Endothelial cell of umbilical vein (primary cell): Measurements from ENCODE around the gene SMIM7. TPM values are rescaled to one million over a fixed set of nuclear protein-coding genes. Genes with fewer than 3 reads are reported as not detected.

Experiments used
- BruUV-seq: library from RNA; stranded (reverse); fragments of 400-500 nt; replicated peaks from 2 replicates; lab custom pipeline; 2021; lab: Mats Ljungman, UMichigan
- CTCF ChIA-PET: fragments of 300-600, 350-600 bp; sonication (Branson Sonifier 250); formaldehyde crosslinking; loops from one replicate; lab custom pipeline; 2021; ENCODE audit warnings: antibody characterized with exemption, inconsistent platforms; lab: Charles Lee
- POLR2A ChIA-PET: fragments of 300-600, 350-600 bp; sonication (Branson Sonifier 250); formaldehyde crosslinking; loops from one replicate; lab custom pipeline; 2021; ENCODE audit warnings: antibody characterized with exemption, inconsistent platforms; lab: Charles Lee
- DNase-seq: peaks from one replicate; pipeline ENCODE4 v3.0.0-alpha.2; 2011; ENCODE audit warnings: low read depth, low spot score
- FAIRE-seq: peaks from 2 replicates; lab custom pipeline; 2011; peaks lifted over from hg19 to GRCh38; lab: Jason Lieb, UNC
- H2AFZ ChIP-seq: 2 replicates; pipeline ENCODE4 v1.6.0; 2012; ENCODE audit warnings: low read depth, low read length, control low read depth, inconsistent platforms
- H3K27ac ChIP-seq: 2 replicates; pipeline ENCODE4 v1.5.1; 2011; ENCODE audit warnings: low read depth, mild to moderate bottlenecking, control low read depth, low read length, moderate library complexity; ENCODE audit not compliant: insufficient read depth
- H3K27me3 ChIP-seq, 2 experiments: 2 replicates each; pipeline versions ENCODE4 v1.6.0 to v1.6.1; 2011; ENCODE audit warnings: low read length in 2 of 2, mixed read lengths in 1 of 2; ENCODE audit not compliant: control insufficient read depth in 2 of 2, insufficient read depth in 2 of 2
- H3K36me3 ChIP-seq, 2 experiments: 2 replicates in 1 of 2; 3 replicates in 1 of 2; pipeline ENCODE4 v1.5.1; 2011; ENCODE audit warnings: low read length in 2 of 2, mild to moderate bottlenecking in 1 of 2, moderate library complexity in 1 of 2; ENCODE audit not compliant: control insufficient read depth in 2 of 2, insufficient read depth in 2 of 2; ENCODE audit errors: extremely low read depth in 1 of 2
- H3K4me1 ChIP-seq: 3 replicates; pipeline ENCODE4 v1.5.1; 2011; ENCODE audit warnings: mild to moderate bottlenecking, low read length; ENCODE audit not compliant: control insufficient read depth, insufficient read depth; ENCODE audit errors: extremely low read depth
- H3K4me2 ChIP-seq: 2 replicates; pipeline ENCODE4 v1.6.1; 2011; ENCODE audit warnings: low read length, control low read depth, mixed read lengths; ENCODE audit not compliant: insufficient read depth
- H3K4me3 ChIP-seq, 3 experiments: fragments of 200-600 bp in 1 of 3; sonication (generic), shearing (Covaris generic) in 1 of 3; replicated peaks in 1 of 3; 2 replicates each; pipeline ENCODE4 v1.5.1; 2011 to 2016; ENCODE audit warnings: control low read depth in 3 of 3, low read length in 3 of 3, mild to moderate bottlenecking in 2 of 3, inconsistent platforms in 1 of 3, low read depth in 1 of 3, moderate library complexity in 1 of 3; ENCODE audit not compliant: insufficient read depth in 1 of 3
- H3K79me2 ChIP-seq: 2 replicates; pipeline ENCODE4 v1.6.0; 2012; ENCODE audit warnings: low read length, inconsistent platforms; ENCODE audit not compliant: control insufficient read depth, insufficient read depth
- H3K9ac ChIP-seq: replicated peaks from 2 replicates; pipeline ENCODE3; 2011; ENCODE audit warnings: low read length, control low read depth; ENCODE audit not compliant: insufficient read depth; ENCODE audit errors: extremely low read depth
- H3K9me1 ChIP-seq: replicated peaks from 3 replicates; pipeline ENCODE4 v1.6.0; 2011; ENCODE audit warnings: mild to moderate bottlenecking, low read length; ENCODE audit not compliant: control insufficient read depth, insufficient read depth; ENCODE audit errors: extremely low read depth
- H3K9me3 ChIP-seq: replicated peaks from 2 replicates; pipeline ENCODE4 v1.5.1; 2012; ENCODE audit warnings: low read length, inconsistent platforms; ENCODE audit not compliant: control insufficient read depth, insufficient read depth
- H4K20me1 ChIP-seq: replicated peaks from 2 replicates; pipeline ENCODE3; 2011; ENCODE audit warnings: mild to moderate bottlenecking, low read length; ENCODE audit not compliant: control insufficient read depth, insufficient read depth; ENCODE audit errors: extremely low read depth
- CTCF ChIP-seq, 2 donors: IDR thresholded peaks; 1 replicate in 1 of 2; 2 replicates in 1 of 2; pipeline ENCODE4 v1.5.1; 2011; ENCODE audit warnings: low read length in 2 of 2, mild to moderate bottlenecking in 2 of 2, moderate library complexity in 2 of 2, control low read depth in 1 of 2, inconsistent platforms in 1 of 2, low read depth in 1 of 2; ENCODE audit not compliant: insufficient read depth in 1 of 2; ENCODE audit errors: extremely low read depth in 1 of 2
- EZH2 ChIP-seq: IDR thresholded peaks from 2 replicates; pipeline ENCODE4 v1.6.1; 2012; ENCODE audit warnings: borderline replicate concordance, low read depth, mild to moderate bottlenecking, moderate library complexity, low read length, inconsistent platforms; ENCODE audit not compliant: severe bottlenecking
- FOS ChIP-seq: IDR thresholded peaks from 2 replicates; pipeline ENCODE4 v1.6.1; 2011; ENCODE audit warnings: mild to moderate bottlenecking, low read length, moderate library complexity, borderline replicate concordance; ENCODE audit not compliant: insufficient read depth
- GATA2 ChIP-seq: IDR thresholded peaks from 2 replicates; pipeline ENCODE4 v1.7.0; 2011; ENCODE audit warnings: low read depth, mild to moderate bottlenecking, moderate library complexity, mixed read lengths, low read length; ENCODE audit not compliant: insufficient read length, insufficient read depth
- JUN ChIP-seq: IDR thresholded peaks from 2 replicates; pipeline ENCODE4 v1.6.1; 2011; ENCODE audit warnings: borderline replicate concordance, low read depth; ENCODE audit not compliant: insufficient read length, insufficient read depth
- MAX ChIP-seq: IDR thresholded peaks from 2 replicates; pipeline ENCODE4 v1.6.1; 2011; ENCODE audit not compliant: insufficient read depth, insufficient read length
- MYC ChIP-seq: IDR thresholded peaks from one replicate; pipeline ENCODE4 v1.6.1; 2011; ENCODE audit warnings: mild to moderate bottlenecking, low read depth, low read length
- POLR2A ChIP-seq: IDR thresholded peaks from 2 replicates; pipeline ENCODE4 v1.6.1; 2012; ENCODE audit warnings: low read depth, mild to moderate bottlenecking, control low read depth, low read length
- POLR2AphosphoS5 ChIP-seq: IDR thresholded peaks from 2 replicates; pipeline ENCODE4 v1.6.1; 2012; ENCODE audit warnings: low read depth, mild to moderate bottlenecking, control low read depth, low read length, moderate library complexity; ENCODE audit not compliant: insufficient read depth
- dilution Hi-C: fragments of 300-500 bp; cut with MboI; formaldehyde crosslinking; loops from one replicate; pipeline ENCODE4 v1.15.0; 2019; ENCODE audit warnings: low sequenced_read_pairs; ENCODE audit not compliant: extremely low pct_ligation_motif_present
- intact Hi-C: fragments of 100-400 bp; cut with micrococcal nuclease; formaldehyde crosslinking; loops from one replicate; pipeline ENCODE4 v1.10.0; 2022
- polyA plus RNA-seq, 4 experiments: library from polyadenylated mRNA; depleted of rRNA in 3 of 4; stranded (reverse) in 3 of 4; unstranded in 1 of 4; fragments of >200 nt; gene quantifications; 2 replicates each; pipeline versions ENCODE4 v1.2.1 to v1.2.3, GENCODE V29; 2011 to 2012; ENCODE audit warnings: missing spikeins in 1 of 4
- total RNA-seq: library from RNA; stranded (reverse); gene quantifications from 2 replicates; pipeline ENCODE4 v1.2.3, GENCODE V29; 2021

The SMIM7 gene
- total and polyA plus RNA-seq, 2 donors (not counting 3 experiments of a cell fraction or from before 2014, with no cell fraction given) = 51.1 to 62.0 TPM

GRCh38 chr19:16645140-16645539 lies 14.8 kb downstream of the SMIM7 start:
- H3K27ac ChIP-seq = no peak overlapping the region
- H3K9me3 ChIP-seq = no peaks in the 10 kb centered on the region
- no peak overlapping the region for H3K4me3 ChIP-seq
- H3K9me1 ChIP-seq = no peaks in the 10 kb centered on the region
- TF ChIP-seq POLR2AphosphoS5 (no peak), MAX (no peak), CTCF (IDR thresholded peaks at IDR 0.05; ENCODE audit: extremely low read depth in 1 of 2, insufficient read depth in 1 of 2, low read depth in 1 of 2, low read length in 2 of 2) (no peak), POLR2A (no peak), GATA2 (no peak), MYC (no peak), JUN (no peak), FOS (no peak), EZH2 (no peak)
- H3K4me2 ChIP-seq = no peak overlapping the region
- no peaks in the 10 kb centered on the region for H3K27me3 ChIP-seq
- DNase-seq (no peak), FAIRE-seq (no peak)
- BruUV-seq = no TSS peak
- peaks cover 19 to 24% of the 10 kb centered on the region in 2 experiments for H3K36me3 ChIP-seq
- H3K9ac ChIP-seq = no peak overlapping the region
- intact Hi-C loops = no loop called here
- no peak overlapping the region for H2AFZ ChIP-seq
- dilution Hi-C loops = no loop called here
- H3K79me2 ChIP-seq = peaks cover 16% of the 10 kb centered on the region
- CTCF ChIA-PET = no interaction called here
- POLR2A ChIA-PET = no interaction called here
- H4K20me1 ChIP-seq = peaks cover 2% of the 10 kb centered on the region
- no peaks in the 10 kb centered on the region for H3K4me1 ChIP-seq
